Smooth muscle cell (in vitro differentiated cells): ENCODE measurements around the gene GP2. TPM values are rescaled to one million over a fixed set of nuclear protein-coding genes. Genes with fewer than 3 reads are reported as not detected.

Experiments used
- DNase-seq: peaks from one replicate; lab custom pipeline; 2025; ENCODE audit not compliant: unreplicated experiment; lab: John Stamatoyannopoulos, UW
- H2AFZ ChIP-seq: fragments of 200-600 bp; sonication (generic); 2 replicates; pipeline ENCODE4 v1.6.0; 2016; ENCODE audit warnings: antibody characterized with exemption, low read depth, mild to moderate bottlenecking
- H3F3A ChIP-seq: fragments of 200-600 bp; sonication (generic); 2 replicates; pipeline ENCODE4 v1.6.0; 2017; ENCODE audit warnings: antibody characterized with exemption, low read depth
- H3K27ac ChIP-seq: fragments of 200-600 bp; sonication (generic); 2 replicates; pipeline ENCODE4 v1.5.1; 2016; ENCODE audit warnings: low read depth, mild to moderate bottlenecking
- H3K27me3 ChIP-seq: fragments of 200-600 bp; sonication (generic); 2 replicates; pipeline ENCODE4 v1.6.1; 2016; ENCODE audit warnings: low read depth, mild to moderate bottlenecking
- H3K36me3 ChIP-seq: fragments of 200-600 bp; sonication (generic); 2 replicates; pipeline ENCODE4 v1.5.1; 2016; ENCODE audit warnings: low read depth
- H3K4me1 ChIP-seq: fragments of 200-600 bp; sonication (generic); 2 replicates; pipeline ENCODE4 v1.5.1; 2016; ENCODE audit warnings: low read depth
- H3K4me2 ChIP-seq: fragments of 200-600 bp; sonication (generic); 2 replicates; pipeline ENCODE4 v1.6.0; 2016; ENCODE audit warnings: mild to moderate bottlenecking
- H3K4me3 ChIP-seq: fragments of 200-600 bp; sonication (generic); 2 replicates; pipeline ENCODE4 v1.5.1; 2016; ENCODE audit warnings: mild to moderate bottlenecking
- H3K79me2 ChIP-seq: fragments of 200-600 bp; sonication (generic); 2 replicates; pipeline ENCODE4 v1.6.0; 2016; ENCODE audit warnings: low read depth, mild to moderate bottlenecking
- H3K9ac ChIP-seq: fragments of 200-600 bp; sonication (generic); 2 replicates; pipeline ENCODE4 v1.6.0; 2016; ENCODE audit warnings: low read depth
- H3K9me3 ChIP-seq: fragments of 200-600 bp; sonication (generic); replicated peaks from 2 replicates; pipeline ENCODE4 v1.5.1; 2016; ENCODE audit warnings: low read depth
- H4K20me1 ChIP-seq: fragments of 200-600 bp; sonication (generic); 2 replicates; pipeline ENCODE4 v1.6.0; 2016; ENCODE audit warnings: low read depth
- WGBS: methylation state at CpG from one replicate; pipeline ENCODE4 v1.1.7; 2016; ENCODE audit warnings: low lambda C conversion rate; 5-methylcytosine and 5-hydroxymethylcytosine counted together
- polyA plus RNA-seq: library from polyadenylated mRNA; unstranded; fragments of >200 nt; fragmentation: Nextera tagmentation; extraction: Ambion mirVana; gene quantifications from 2 replicates; pipeline ENCODE4 v1.2.1, GENCODE V29; 2016
- total RNA-seq: library from RNA; depleted of rRNA; stranded (reverse); fragments of >200 nt; gene quantifications from 2 replicates; pipeline ENCODE4 v1.2.3, GENCODE V29; 2014
- TF ChIP-seq, protein P1 (sequence below): fragments of 200-600 bp; sonication (generic); IDR thresholded peaks from 2 replicates; pipeline ENCODE4 v1.5.1; 2017; ENCODE audit warnings: borderline replicate concordance, mild to moderate bottlenecking, antibody characterized with exemption; ENCODE audit not compliant: insufficient read depth, poor library complexity, severe bottlenecking

The GP2 gene
- total and polyA plus RNA-seq, 2 experiments from 2014 or later, result not detected

GRCh38 chr16:20363191-20363590, 35.9 kb upstream of the GP2 start:
- no peaks in the 10 kb centered on the region for H3F3A ChIP-seq
- H3K27ac ChIP-seq, result no peak overlapping the region
- H2AFZ ChIP-seq, result no peak overlapping the region
- no peak overlapping the region for H3K9ac ChIP-seq
- H3K4me1 ChIP-seq, result no peaks in the 10 kb centered on the region
- peaks cover 3% of the 10 kb centered on the region for H3K27me3 ChIP-seq
- 78% methylated on average over 2 of the region's 2 CpGs for WGBS
- DNase-seq, result no peak
- H3K9me3 ChIP-seq, result no peaks in the 10 kb centered on the region
- no peaks in the 10 kb centered on the region for H3K79me2 ChIP-seq
- H3K36me3 ChIP-seq, result no peaks in the 10 kb centered on the region
- H3K4me3 ChIP-seq, result no peak overlapping the region
- TF ChIP-seq, protein P1, sequence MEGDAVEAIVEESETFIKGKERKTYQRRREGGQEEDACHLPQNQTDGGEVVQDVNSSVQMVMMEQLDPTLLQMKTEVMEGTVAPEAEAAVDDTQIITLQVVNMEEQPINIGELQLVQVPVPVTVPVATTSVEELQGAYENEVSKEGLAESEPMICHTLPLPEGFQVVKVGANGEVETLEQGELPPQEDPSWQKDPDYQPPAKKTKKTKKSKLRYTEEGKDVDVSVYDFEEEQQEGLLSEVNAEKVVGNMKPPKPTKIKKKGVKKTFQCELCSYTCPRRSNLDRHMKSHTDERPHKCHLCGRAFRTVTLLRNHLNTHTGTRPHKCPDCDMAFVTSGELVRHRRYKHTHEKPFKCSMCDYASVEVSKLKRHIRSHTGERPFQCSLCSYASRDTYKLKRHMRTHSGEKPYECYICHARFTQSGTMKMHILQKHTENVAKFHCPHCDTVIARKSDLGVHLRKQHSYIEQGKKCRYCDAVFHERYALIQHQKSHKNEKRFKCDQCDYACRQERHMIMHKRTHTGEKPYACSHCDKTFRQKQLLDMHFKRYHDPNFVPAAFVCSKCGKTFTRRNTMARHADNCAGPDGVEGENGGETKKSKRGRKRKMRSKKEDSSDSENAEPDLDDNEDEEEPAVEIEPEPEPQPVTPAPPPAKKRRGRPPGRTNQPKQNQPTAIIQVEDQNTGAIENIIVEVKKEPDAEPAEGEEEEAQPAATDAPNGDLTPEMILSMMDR, result no peak
- no peak overlapping the region for H3K4me2 ChIP-seq
- no peaks in the 10 kb centered on the region for H4K20me1 ChIP-seq

- Histone ChIP-seq H3K9ac (no peak overlapping the region), H3K27ac (no peak overlapping the region)
- WGBS, result 36% methylated on average over 2 of the region's 2 CpGs
Measured at GRCh38 chr16:20359997-20360396, 32.7 kb upstream of the GP2 start.

DNA sequence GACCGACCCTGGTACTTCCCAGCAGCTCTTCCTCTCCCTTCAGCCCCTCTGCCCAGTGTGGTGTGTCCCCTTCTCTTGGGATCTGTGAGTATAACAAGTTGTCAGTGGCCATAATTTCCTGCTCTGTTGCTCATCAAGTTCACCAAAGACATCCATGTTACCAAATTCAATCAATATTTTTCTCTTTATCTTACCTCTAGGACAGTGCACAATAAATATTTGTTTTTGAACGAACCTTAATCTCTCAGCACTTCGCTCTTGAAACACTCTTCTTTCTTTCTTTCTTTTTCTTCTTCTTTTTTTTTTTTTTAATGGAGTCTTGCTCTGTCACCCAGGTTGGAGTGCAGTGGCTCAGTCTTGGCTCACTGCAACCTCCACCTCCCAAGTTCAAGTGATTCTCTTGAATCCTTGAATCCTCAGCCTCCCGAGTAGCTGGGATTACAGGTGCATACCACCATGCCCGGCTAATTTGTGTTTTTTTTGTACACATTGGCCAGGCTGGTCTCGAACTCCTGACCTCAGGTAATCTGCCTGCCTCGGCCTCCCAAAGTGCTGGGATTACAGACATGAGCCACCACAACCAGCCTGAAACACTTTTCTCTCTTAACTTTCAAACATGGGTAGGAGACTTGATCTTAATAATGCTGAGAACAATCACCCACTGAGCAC, 27.9 kb upstream of the GP2 start:
- peaks cover 3% of the 10 kb centered on the region for H3K27me3 ChIP-seq
- H3K4me2 ChIP-seq, result no peak overlapping the region
- H3K36me3 ChIP-seq, result no peaks in the 10 kb centered on the region
- H3K4me1 ChIP-seq, result no peaks in the 10 kb centered on the region
- H3K4me3 ChIP-seq, result no peak overlapping the region
- no peak for DNase-seq
- no peaks in the 10 kb centered on the region for H4K20me1 ChIP-seq
- H3K9me3 ChIP-seq, result no peaks in the 10 kb centered on the region
- 89% methylated on average over 7 of the region's 7 CpGs for WGBS
- H3K27ac ChIP-seq, result no peak overlapping the region
- H3F3A ChIP-seq, result no peaks in the 10 kb centered on the region
- no peak overlapping the region for H2AFZ ChIP-seq
- H3K79me2 ChIP-seq, result no peaks in the 10 kb centered on the region
- no peak overlapping the region for H3K9ac ChIP-seq
- TF ChIP-seq, protein P1, result no peak

More at GRCh38 chr16:20359997-20360396, 32.7 kb upstream of the GP2 start:
- H3K4me2 ChIP-seq, result no peak overlapping the region
- H4K20me1 ChIP-seq, result no peaks in the 10 kb centered on the region
- H3K27me3 ChIP-seq, result peaks cover 3% of the 10 kb centered on the region
- DNase-seq, result no peak
- H3K4me3 ChIP-seq, result no peak overlapping the region
- H3K36me3 ChIP-seq, result no peaks in the 10 kb centered on the region
- H2AFZ ChIP-seq, result no peak overlapping the region
- no peaks in the 10 kb centered on the region for H3K79me2 ChIP-seq
- no peaks in the 10 kb centered on the region for H3F3A ChIP-seq
- TF ChIP-seq, protein P1, result peak; percentile 19
- no peaks in the 10 kb centered on the region for H3K9me3 ChIP-seq
- no peaks in the 10 kb centered on the region for H3K4me1 ChIP-seq

GRCh38 chr16:20353379-20353778, 26.1 kb upstream of the GP2 start:
- no peak overlapping the region for H3K4me3 ChIP-seq
- H3K4me1 ChIP-seq, result no peaks in the 10 kb centered on the region
- H3K36me3 ChIP-seq, result no peaks in the 10 kb centered on the region
- no peak overlapping the region for H3K27ac ChIP-seq
- no peaks in the 10 kb centered on the region for H3K9me3 ChIP-seq
- no peak overlapping the region for H3K9ac ChIP-seq
- no peak overlapping the region for H3K4me2 ChIP-seq
- DNase-seq, result no peak
- H4K20me1 ChIP-seq, result no peaks in the 10 kb centered on the region
- TF ChIP-seq, protein P1, result no peak
- no peaks in the 10 kb centered on the region for H3K79me2 ChIP-seq
- no peaks in the 10 kb centered on the region for H3K27me3 ChIP-seq
- H2AFZ ChIP-seq, result no peak overlapping the region
- no peaks in the 10 kb centered on the region for H3F3A ChIP-seq
